IMR-90 (cell line): ENCODE data around the gene SLC2A11. TPM values are rescaled to one million over a fixed set of nuclear protein-coding genes. Genes with fewer than 3 reads are reported as not detected.

Experiments
- ATAC-seq: fragments of 200-7000 bp; cut with Tn5 transposase; 2 replicates; pipeline ENCODE4 v1.9.1; 2020; ENCODE audit warnings: low read depth, mild to moderate bottlenecking, moderate library complexity
- BruUV-seq: library from RNA; stranded (reverse); fragments of 400-500 nt; replicated peaks from 2 replicates; lab custom pipeline; 2021; lab: Mats Ljungman, UMichigan
- CTCF ChIA-PET: fragments of 300-600 bp; formaldehyde crosslinking; extraction: SDS; loops from one replicate; lab custom pipeline; 2021; ENCODE audit warnings: antibody characterized with exemption; lab: Yijun Ruan, JAX
- POLR2A ChIA-PET: fragments of 300-600 bp; sonication (Branson Sonifier 250); formaldehyde crosslinking; loops from one replicate; lab custom pipeline; 2022; ENCODE audit warnings: antibody characterized with exemption; ENCODE audit not compliant: unreplicated experiment; lab: Charles Lee
- DNase-seq: peaks from one replicate; pipeline ENCODE4 v3.0.0; 2013
- H2AFZ ChIP-seq: replicated peaks from 2 replicates; pipeline ENCODE3; 2013; ENCODE audit warnings: low read length, mild to moderate bottlenecking; ENCODE audit not compliant: poor library complexity
- H2AK5ac ChIP-seq: 2 replicates; pipeline ENCODE4 v1.6.1; 2013; ENCODE audit warnings: low read depth, low read length, inconsistent platforms
- H2AK9ac ChIP-seq: replicated peaks from 2 replicates; pipeline ENCODE3; 2013; ENCODE audit warnings: mild to moderate bottlenecking, low read depth, low read length, moderate library complexity; ENCODE audit not compliant: poor library complexity
- H2BK120ac ChIP-seq: 2 replicates; pipeline ENCODE4 v1.6.1; 2013; ENCODE audit warnings: low read depth, low read length, inconsistent platforms
- H2BK15ac ChIP-seq: 3 replicates; pipeline ENCODE4 v1.6.1; 2013; ENCODE audit warnings: low read depth, low read length, inconsistent platforms
- H2BK20ac ChIP-seq: 2 replicates; pipeline ENCODE4 v1.6.1; 2013; ENCODE audit warnings: low read depth, mild to moderate bottlenecking, inconsistent platforms, low read length, moderate library complexity
- H2BK5ac ChIP-seq: 2 replicates; pipeline ENCODE4 v1.6.1; 2013; ENCODE audit warnings: mild to moderate bottlenecking, low read depth, low read length, inconsistent platforms; ENCODE audit not compliant: poor library complexity, severe bottlenecking
- H3K14ac ChIP-seq: replicated peaks from 2 replicates; pipeline ENCODE4 v1.6.1; 2013; ENCODE audit warnings: low read depth, low read length, inconsistent platforms
- H3K18ac ChIP-seq: 2 replicates; pipeline ENCODE4 v1.6.1; 2013; ENCODE audit warnings: low read depth, low read length, control low read depth
- H3K23ac ChIP-seq: 2 replicates; pipeline ENCODE4 v1.6.1; 2013; ENCODE audit warnings: low read depth, low read length, inconsistent platforms
- H3K27ac ChIP-seq: 2 replicates; pipeline ENCODE4 v1.5.1; 2013; ENCODE audit warnings: mild to moderate bottlenecking, control low read depth, low read length; ENCODE audit not compliant: insufficient read depth
- H3K27me3 ChIP-seq: 2 replicates; pipeline ENCODE4 v1.6.1; 2013; ENCODE audit warnings: low read length; ENCODE audit not compliant: control insufficient read depth, insufficient read depth
- H3K36me3 ChIP-seq: 2 replicates; pipeline ENCODE4 v1.6.1; 2013; ENCODE audit warnings: low read length, mixed read lengths; ENCODE audit not compliant: control insufficient read depth, insufficient read depth
- H3K4ac ChIP-seq: 2 replicates; pipeline ENCODE4 v1.6.1; 2013; ENCODE audit warnings: low read depth, low read length, inconsistent platforms
- H3K4me1 ChIP-seq: 2 replicates; pipeline ENCODE4 v1.6.1; 2013; ENCODE audit warnings: low read length, mixed read lengths; ENCODE audit not compliant: control insufficient read depth, insufficient read depth
- H3K4me2 ChIP-seq: 2 replicates; pipeline ENCODE4 v1.6.1; 2013; ENCODE audit warnings: low read depth, mild to moderate bottlenecking, control low read depth, low read length, moderate library complexity
- H3K4me3 ChIP-seq: 2 replicates; pipeline ENCODE4 v1.5.1; 2013; ENCODE audit warnings: low read depth, mild to moderate bottlenecking, control low read depth, low read length, moderate library complexity; ENCODE audit not compliant: insufficient read depth
- H3K56ac ChIP-seq: 2 replicates; pipeline ENCODE4 v1.6.1; 2013; ENCODE audit warnings: low read length, inconsistent platforms; ENCODE audit not compliant: insufficient read depth; ENCODE audit errors: extremely low read depth
- H3K79me1 ChIP-seq, 2 experiments: 2 replicates each; pipeline ENCODE4 v1.6.1; 2013; ENCODE audit warnings: low read length in 2 of 2, inconsistent platforms in 1 of 2, low read depth in 1 of 2
- H3K9ac ChIP-seq: 2 replicates; pipeline ENCODE4 v1.6.1; 2013; ENCODE audit warnings: low read depth, low read length, control low read depth
- H3K9me1 ChIP-seq: 2 replicates; pipeline ENCODE4 v1.6.1; 2013; ENCODE audit warnings: low read length, inconsistent platforms; ENCODE audit not compliant: insufficient read depth
- H3K9me3 ChIP-seq: 2 replicates; pipeline ENCODE4 v1.6.1; 2013; ENCODE audit warnings: low read length; ENCODE audit not compliant: control insufficient read depth, insufficient read depth
- H4K20me1 ChIP-seq: 2 replicates; pipeline ENCODE4 v1.6.1; 2013; ENCODE audit warnings: low read length, inconsistent platforms; ENCODE audit not compliant: insufficient read depth
- H4K5ac ChIP-seq: 2 replicates; pipeline ENCODE4 v1.6.1; 2013; ENCODE audit warnings: mild to moderate bottlenecking, low read depth, low read length, control low read depth
- H4K8ac ChIP-seq, 2 experiments: 2 replicates each; pipeline ENCODE4 v1.6.1; 2013; ENCODE audit warnings: low read depth in 2 of 2, low read length in 2 of 2, control low read depth in 1 of 2, inconsistent platforms in 1 of 2
- H4K91ac ChIP-seq: 2 replicates; pipeline ENCODE4 v1.6.1; 2013; ENCODE audit warnings: low read depth, low read length, inconsistent platforms; ENCODE audit not compliant: insufficient read depth
- CEBPB ChIP-seq: IDR thresholded peaks from 2 replicates; pipeline ENCODE4 v1.6.1; 2012; ENCODE audit warnings: low read depth, low read length, improper control_type of control experiment
- MXI1 ChIP-seq: IDR thresholded peaks from 2 replicates; pipeline ENCODE4 v1.6.1; 2012; ENCODE audit warnings: low read depth, mild to moderate bottlenecking, low read length, moderate library complexity, borderline replicate concordance
- WGBS, 2 experiments: methylation state at CpG; one replicate each; pipeline versions ENCODE4 v1.1.5 to v1.1.7; 2013; ENCODE audit warnings: missing lambda C conversion rate in 2 of 2; ENCODE audit not compliant: insufficient read length in 1 of 2; ENCODE audit errors: extremely low coverage in 2 of 2; 5-methylcytosine and 5-hydroxymethylcytosine counted together
- dilution Hi-C: fragments of 300-500 bp; cut with HindIII; formaldehyde crosslinking; loops from one replicate; pipeline ENCODE4 v1.14.3; 2018; ENCODE audit warnings: low sequenced_read_pairs; ENCODE audit not compliant: unreplicated experiment
- in situ Hi-C: fragments of 300-500 bp; cut with MboI; formaldehyde crosslinking; loops from 3 replicates; pipeline ENCODE4 v1.14.3; 2019; ENCODE audit warnings: low sequenced_read_pairs, inconsistent platforms, mixed read lengths
- intact Hi-C: fragments of 100-400 bp; cut with micrococcal nuclease; formaldehyde crosslinking; loops from 2 replicates; pipeline ENCODE4 v1.10.0; 2022
- polyA plus RNA-seq, 3 experiments: library from polyadenylated mRNA; depleted of rRNA; stranded (reverse); fragments of >200 nt; gene quantifications; 2 replicates each; pipeline ENCODE4 v1.2.3, GENCODE V29; 2012; ENCODE audit warnings: low replicate concordance in 1 of 3
- total RNA-seq: library from RNA; depleted of rRNA; stranded (reverse); fragments of >200 nt; gene quantifications from 2 replicates; pipeline ENCODE4 v1.2.3, GENCODE V29; 2012
- TF ChIP-seq, protein P1 (sequence below): conservative IDR thresholded peaks from 2 replicates; pipeline ENCODE4 v1.5.1; 2012; ENCODE audit warnings: mild to moderate bottlenecking, low read depth, low read length, improper control_type of control experiment

The SLC2A11 gene
- total and polyA plus RNA-seq, 2 of the 4 experiments (the other 2 are of a cell fraction), result 3.2 to 8.7 TPM

GRCh38 chr22:23812378-23812777, 45.3 kb upstream of the SLC2A11 start:
- ChIA-PET CTCF (interaction anchor here (1.1 to 1.9 kb wide), 2 partner anchors 13 to 37 kb away, joined by 4 to 7 read pairs; no protein-coding TSS in a partner anchor), POLR2A (no interaction called here)
- Histone ChIP-seq H2BK20ac (no peak overlapping the region), H2AK9ac (no peak overlapping the region), H3K27ac (no peak overlapping the region), H3K9me3 (no peaks in the 10 kb centered on the region), H3K56ac (no peak overlapping the region), H2AFZ (no peak overlapping the region), H3K4me1 (no peaks in the 10 kb centered on the region), H3K4me2 (no peak overlapping the region), H4K91ac (no peak overlapping the region), H3K18ac (no peak overlapping the region), H2BK15ac (no peak overlapping the region), H4K5ac (no peak overlapping the region), H3K4me3 (no peak overlapping the region), H3K79me1 (no peaks in the 10 kb centered on the region; a peak in 1 of 4 replicates), H4K8ac (no peak overlapping the region), H3K14ac (no peak overlapping the region), H3K23ac (no peak overlapping the region), H3K36me3 (peaks cover 28% of the 10 kb centered on the region), H3K9me1 (peaks cover 3% of the 10 kb centered on the region; the same call in 1 of the 2 replicates), H2BK120ac (no peak overlapping the region), H3K4ac (no peak overlapping the region), H2BK5ac (no peak overlapping the region), H4K20me1 (peaks cover 8% of the 10 kb centered on the region; the same call in 1 of the 2 replicates), H3K27me3 (no peaks in the 10 kb centered on the region), H3K9ac (no peak overlapping the region), H2AK5ac (no peak overlapping the region)
- TF ChIP-seq CEBPB (peak; percentile 87), MXI1 (no peak)
- TF ChIP-seq, protein P1, sequence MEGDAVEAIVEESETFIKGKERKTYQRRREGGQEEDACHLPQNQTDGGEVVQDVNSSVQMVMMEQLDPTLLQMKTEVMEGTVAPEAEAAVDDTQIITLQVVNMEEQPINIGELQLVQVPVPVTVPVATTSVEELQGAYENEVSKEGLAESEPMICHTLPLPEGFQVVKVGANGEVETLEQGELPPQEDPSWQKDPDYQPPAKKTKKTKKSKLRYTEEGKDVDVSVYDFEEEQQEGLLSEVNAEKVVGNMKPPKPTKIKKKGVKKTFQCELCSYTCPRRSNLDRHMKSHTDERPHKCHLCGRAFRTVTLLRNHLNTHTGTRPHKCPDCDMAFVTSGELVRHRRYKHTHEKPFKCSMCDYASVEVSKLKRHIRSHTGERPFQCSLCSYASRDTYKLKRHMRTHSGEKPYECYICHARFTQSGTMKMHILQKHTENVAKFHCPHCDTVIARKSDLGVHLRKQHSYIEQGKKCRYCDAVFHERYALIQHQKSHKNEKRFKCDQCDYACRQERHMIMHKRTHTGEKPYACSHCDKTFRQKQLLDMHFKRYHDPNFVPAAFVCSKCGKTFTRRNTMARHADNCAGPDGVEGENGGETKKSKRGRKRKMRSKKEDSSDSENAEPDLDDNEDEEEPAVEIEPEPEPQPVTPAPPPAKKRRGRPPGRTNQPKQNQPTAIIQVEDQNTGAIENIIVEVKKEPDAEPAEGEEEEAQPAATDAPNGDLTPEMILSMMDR, result no peak
- dilution Hi-C loops (no loop called here), intact Hi-C loops (no loop called here), in situ Hi-C loops (no loop called here)
- BruUV-seq, result no TSS peak
- ATAC-seq, result no peak
- DNase-seq, result no peak
- 100% methylated on average over 1 of the region's 4 CpGs; no CpG with 5 or more reads in 1 of the 2 experiments for WGBS, 2 experiments
